HepG2 (cell line): ENCODE data around the gene MYO9A. TPM values are rescaled to one million over a fixed set of nuclear protein-coding genes. Genes with fewer than 3 reads are reported as not detected.

Source experiments
- CHD2 ChIP-seq: IDR thresholded peaks from 2 replicates; pipeline ENCODE4 v1.6.1; 2011; ENCODE audit warnings: low read depth, low read length, improper control_type of control experiment
- FOXM1 ChIP-seq: sonication (generic); formaldehyde crosslinking; IDR thresholded peaks from 2 replicates; pipeline ENCODE4 v1.5.0; 2020; ENCODE audit warnings: missing genetic modification reagents
- HNRNPK ChIP-seq: fragments of 200-400 bp; formaldehyde crosslinking; IDR thresholded peaks from 2 replicates; pipeline ENCODE4 v1.6.1; 2018; ENCODE audit warnings: low read length, low read depth, moderate library complexity, mild to moderate bottlenecking; ENCODE audit not compliant: poor library complexity, severe bottlenecking
- SMAD1 ChIP-seq: sonication (generic); formaldehyde crosslinking; IDR thresholded peaks from 2 replicates; pipeline ENCODE4 v1.4.0; 2020; ENCODE audit warnings: missing genetic modification reagents, low read depth, mild to moderate bottlenecking, borderline replicate concordance
- SOX13 ChIP-seq, 3 experiments: fragments of 450-650 bp in 1 of 3; sonication (generic) in 1 of 3; formaldehyde crosslinking in 1 of 3; IDR thresholded peaks in 2 of 3; conservative IDR thresholded peaks in 1 of 3; 2 replicates each; pipeline versions ENCODE4 v1.5.0 to v1.6.1; 2016 to 2020; ENCODE audit warnings: antibody characterized with exemption in 1 of 3, mild to moderate bottlenecking in 1 of 3, missing compliant biosample characterization in 1 of 3, missing genetic modification reagents in 1 of 3, moderate library complexity in 1 of 3
- SOX6 ChIP-seq, 2 experiments: fragments of 450-650 bp in 1 of 2; sonication (generic) in 1 of 2; formaldehyde crosslinking in 1 of 2; IDR thresholded peaks; 2 replicates each; pipeline versions ENCODE4 v1.4.0 to v1.6.1; 2017 to 2020; ENCODE audit warnings: antibody characterized with exemption in 1 of 2, mild to moderate bottlenecking in 1 of 2, missing genetic modification reagents in 1 of 2
- SPEN ChIP-seq: sonication (generic); formaldehyde crosslinking; IDR thresholded peaks from 2 replicates; pipeline ENCODE4 v1.5.1; 2020; ENCODE audit warnings: low read depth, mild to moderate bottlenecking, missing genetic modification reagents
- SRSF9 ChIP-seq: fragments of 200-400 bp; formaldehyde crosslinking; IDR thresholded peaks from 2 replicates; pipeline ENCODE4 v1.6.1; 2018; ENCODE audit warnings: borderline replicate concordance, mild to moderate bottlenecking, low read depth, low read length; ENCODE audit not compliant: insufficient read depth, poor library complexity, severe bottlenecking
- ZFP36L1 ChIP-seq: sonication (generic); formaldehyde crosslinking; IDR thresholded peaks from 2 replicates; pipeline ENCODE4 v1.8.0; 2022; ENCODE audit warnings: mild to moderate bottlenecking, missing genetic modification reagents, moderate library complexity
- ZMYM4 ChIP-seq: sonication (generic); formaldehyde crosslinking; IDR thresholded peaks from 2 replicates; pipeline ENCODE4 v1.8.1; 2023; ENCODE audit warnings: mild to moderate bottlenecking, missing genetic modification reagents
- ZNF354B ChIP-seq: sonication (generic); formaldehyde crosslinking; IDR thresholded peaks from 2 replicates; pipeline ENCODE4 v1.8.0; 2022; ENCODE audit warnings: mild to moderate bottlenecking, missing genetic modification reagents
- ZNF431 ChIP-seq: sonication (generic); formaldehyde crosslinking; IDR thresholded peaks from 2 replicates; pipeline ENCODE4 v1.9.0; 2022; ENCODE audit warnings: missing genetic modification reagents, low read depth, mild to moderate bottlenecking, borderline replicate concordance
- ZNF615 ChIP-seq: sonication (generic); formaldehyde crosslinking; IDR thresholded peaks from 2 replicates; pipeline ENCODE4 v1.5.0; 2020; ENCODE audit warnings: mild to moderate bottlenecking, missing genetic modification reagents, borderline replicate concordance
- ZNF780A ChIP-seq: sonication (generic); formaldehyde crosslinking; IDR thresholded peaks from 2 replicates; pipeline ENCODE4 v1.8.0; 2022; ENCODE audit warnings: mild to moderate bottlenecking, missing genetic modification reagents, moderate library complexity
- polyA plus RNA-seq, 8 experiments: library from polyadenylated mRNA; depleted of rRNA in 3 of 8; stranded (reverse) in 7 of 8; unstranded in 1 of 8; fragments of >200 nt; fragmentation: Illumina TruSeq in 4 of 8; extraction: Trizol in 4 of 8; gene quantifications; 2 replicates each; pipeline versions ENCODE4 v1.2.1 to v1.2.3, GENCODE V29; 2011 to 2016; ENCODE audit warnings: low read depth in 4 of 8, missing spikeins in 1 of 8, mixed read lengths in 1 of 8; ENCODE audit not compliant: insufficient read depth in 1 of 8
- total RNA-seq, 5 experiments: library from RNA; depleted of rRNA; stranded (reverse); fragments of >200 nt; fragmentation: Illumina TruSeq; extraction: Trizol; gene quantifications; 2 replicates each; pipeline ENCODE4 v1.2.3, GENCODE V29; 2016; ENCODE audit warnings: low read depth in 1 of 5
- TF ChIP-seq, protein P1 (sequence below): sonication (generic); formaldehyde crosslinking; IDR thresholded peaks from 2 replicates; pipeline ENCODE4 v1.5.1; 2020; ENCODE audit warnings: mild to moderate bottlenecking, missing genetic modification reagents, moderate library complexity
- TF ChIP-seq, protein P2 (sequence below): sonication (generic); formaldehyde crosslinking; IDR thresholded peaks from 2 replicates; pipeline ENCODE4 v1.5.0; 2020; ENCODE audit warnings: missing genetic modification reagents, mild to moderate bottlenecking, borderline replicate concordance
- TF ChIP-seq, protein P3 (sequence below): sonication (generic); formaldehyde crosslinking; IDR thresholded peaks from 2 replicates; pipeline ENCODE4 v1.4.0; 2020; ENCODE audit warnings: missing genetic modification reagents

Gene MYO9A
- total and polyA plus RNA-seq, 2 of the 13 experiments (the other 11 are each of a cell fraction or from before 2014, with no cell fraction given): 4.8 to 15.3 TPM

DNA sequence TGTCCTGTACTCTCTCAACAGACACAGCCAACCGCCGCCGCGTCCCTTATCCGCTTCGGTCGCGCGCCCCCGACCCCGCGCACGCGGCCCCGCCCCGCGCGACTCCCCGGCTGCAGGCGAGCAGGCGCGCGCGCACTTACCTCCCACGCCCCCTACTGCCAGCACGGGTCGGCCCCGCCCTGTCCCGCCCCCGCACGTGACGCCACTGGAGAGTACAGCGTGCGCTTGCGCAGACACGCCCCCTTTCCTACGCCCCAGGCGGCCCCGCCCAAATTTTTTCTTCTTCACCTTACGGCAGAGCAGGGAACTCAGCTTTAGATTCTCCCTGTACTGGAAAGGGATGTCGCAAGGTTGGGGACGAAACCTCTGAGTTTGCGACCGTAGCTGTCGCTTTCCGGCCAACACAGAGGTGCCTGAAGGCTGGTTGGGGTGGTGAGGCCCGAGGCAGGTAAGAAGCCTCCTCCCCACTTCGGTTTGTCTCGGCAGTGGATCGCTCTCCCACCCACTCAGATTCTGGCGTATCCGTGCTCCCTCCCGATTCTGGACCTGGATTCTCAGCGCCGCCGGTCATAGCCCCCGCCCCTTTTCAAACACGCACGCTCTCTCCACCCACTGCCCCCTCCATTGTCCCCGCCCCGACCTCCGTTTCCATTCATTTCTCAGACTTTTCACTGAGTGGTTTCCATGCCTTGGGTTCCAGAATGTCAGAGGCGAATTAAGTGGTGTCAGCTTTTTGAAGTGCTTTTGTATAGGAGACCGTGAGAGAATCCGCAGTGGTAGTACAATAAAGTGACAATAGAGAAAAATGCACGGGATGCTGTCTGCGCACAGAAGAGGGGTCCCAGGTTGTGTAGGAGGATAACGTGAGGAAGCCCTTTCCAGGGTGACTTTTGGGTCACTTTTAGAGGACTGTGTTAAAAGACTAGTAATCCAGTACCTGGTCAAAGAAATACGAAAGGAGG, at the start of gene MYO9A, which contains the start of gene SENP8 (continued):
- TF ChIP-seq, protein P1, sequence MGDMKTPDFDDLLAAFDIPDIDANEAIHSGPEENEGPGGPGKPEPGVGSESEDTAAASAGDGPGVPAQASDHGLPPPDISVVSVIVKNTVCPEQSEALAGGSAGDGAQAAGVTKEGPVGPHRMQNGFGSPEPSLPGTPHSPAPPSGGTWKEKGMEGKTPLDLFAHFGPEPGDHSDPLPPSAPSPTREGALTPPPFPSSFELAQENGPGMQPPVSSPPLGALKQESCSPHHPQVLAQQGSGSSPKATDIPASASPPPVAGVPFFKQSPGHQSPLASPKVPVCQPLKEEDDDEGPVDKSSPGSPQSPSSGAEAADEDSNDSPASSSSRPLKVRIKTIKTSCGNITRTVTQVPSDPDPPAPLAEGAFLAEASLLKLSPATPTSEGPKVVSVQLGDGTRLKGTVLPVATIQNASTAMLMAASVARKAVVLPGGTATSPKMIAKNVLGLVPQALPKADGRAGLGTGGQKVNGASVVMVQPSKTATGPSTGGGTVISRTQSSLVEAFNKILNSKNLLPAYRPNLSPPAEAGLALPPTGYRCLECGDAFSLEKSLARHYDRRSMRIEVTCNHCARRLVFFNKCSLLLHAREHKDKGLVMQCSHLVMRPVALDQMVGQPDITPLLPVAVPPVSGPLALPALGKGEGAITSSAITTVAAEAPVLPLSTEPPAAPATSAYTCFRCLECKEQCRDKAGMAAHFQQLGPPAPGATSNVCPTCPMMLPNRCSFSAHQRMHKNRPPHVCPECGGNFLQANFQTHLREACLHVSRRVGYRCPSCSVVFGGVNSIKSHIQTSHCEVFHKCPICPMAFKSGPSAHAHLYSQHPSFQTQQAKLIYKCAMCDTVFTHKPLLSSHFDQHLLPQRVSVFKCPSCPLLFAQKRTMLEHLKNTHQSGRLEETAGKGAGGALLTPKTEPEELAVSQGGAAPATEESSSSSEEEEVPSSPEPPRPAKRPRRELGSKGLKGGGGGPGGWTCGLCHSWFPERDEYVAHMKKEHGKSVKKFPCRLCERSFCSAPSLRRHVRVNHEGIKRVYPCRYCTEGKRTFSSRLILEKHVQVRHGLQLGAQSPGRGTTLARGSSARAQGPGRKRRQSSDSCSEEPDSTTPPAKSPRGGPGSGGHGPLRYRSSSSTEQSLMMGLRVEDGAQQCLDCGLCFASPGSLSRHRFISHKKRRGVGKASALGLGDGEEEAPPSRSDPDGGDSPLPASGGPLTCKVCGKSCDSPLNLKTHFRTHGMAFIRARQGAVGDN: peak; percentile 61
- TF ChIP-seq HNRNPK: no peak
- peak; percentile 76; the same call in 1 of the 2 replicates for TF ChIP-seq SMAD1 (CRISPR knock-in tag)
- no peak; the same call in 1 of the 2 replicates for TF ChIP-seq ZNF615 (CRISPR knock-in tag)
- no peak for TF ChIP-seq SRSF9
- TF ChIP-seq ZNF780A (CRISPR knock-in tag): no peak
- TF ChIP-seq, protein P2, sequence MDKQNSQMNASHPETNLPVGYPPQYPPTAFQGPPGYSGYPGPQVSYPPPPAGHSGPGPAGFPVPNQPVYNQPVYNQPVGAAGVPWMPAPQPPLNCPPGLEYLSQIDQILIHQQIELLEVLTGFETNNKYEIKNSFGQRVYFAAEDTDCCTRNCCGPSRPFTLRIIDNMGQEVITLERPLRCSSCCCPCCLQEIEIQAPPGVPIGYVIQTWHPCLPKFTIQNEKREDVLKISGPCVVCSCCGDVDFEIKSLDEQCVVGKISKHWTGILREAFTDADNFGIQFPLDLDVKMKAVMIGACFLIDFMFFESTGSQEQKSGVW (CRISPR knock-in tag): no peak
- TF ChIP-seq CHD2: 0 out of 2 replicates have a peak, but pooled peaks have one; percentile 5
- peak; percentile 16; the same call in 1 of the 2 replicates for TF ChIP-seq SPEN
- TF ChIP-seq ZNF354B (CRISPR knock-in tag): no peak
- TF ChIP-seq SOX6 (IDR thresholded peaks at IDR 0.05): no peak
- peak; percentile 23; the same call in 1 of the 2 replicates for TF ChIP-seq SOX6 (CRISPR knock-in tag; IDR thresholded peaks at IDR 0.05)
- TF ChIP-seq SOX13 (IDR thresholded peaks at IDR 0.05): 0 out of 2 replicates have a peak, but pooled peaks have one; percentile 24
- 0 out of 4 replicates have a peak, but pooled peaks of 1 of the 2 experiments have one; percentile 3 for TF ChIP-seq SOX13 (CRISPR knock-in tag; conservative IDR thresholded peaks at IDR 0.05 in 1 of 2, IDR thresholded peaks at IDR 0.05 in 1 of 2)
- TF ChIP-seq, protein P3, sequence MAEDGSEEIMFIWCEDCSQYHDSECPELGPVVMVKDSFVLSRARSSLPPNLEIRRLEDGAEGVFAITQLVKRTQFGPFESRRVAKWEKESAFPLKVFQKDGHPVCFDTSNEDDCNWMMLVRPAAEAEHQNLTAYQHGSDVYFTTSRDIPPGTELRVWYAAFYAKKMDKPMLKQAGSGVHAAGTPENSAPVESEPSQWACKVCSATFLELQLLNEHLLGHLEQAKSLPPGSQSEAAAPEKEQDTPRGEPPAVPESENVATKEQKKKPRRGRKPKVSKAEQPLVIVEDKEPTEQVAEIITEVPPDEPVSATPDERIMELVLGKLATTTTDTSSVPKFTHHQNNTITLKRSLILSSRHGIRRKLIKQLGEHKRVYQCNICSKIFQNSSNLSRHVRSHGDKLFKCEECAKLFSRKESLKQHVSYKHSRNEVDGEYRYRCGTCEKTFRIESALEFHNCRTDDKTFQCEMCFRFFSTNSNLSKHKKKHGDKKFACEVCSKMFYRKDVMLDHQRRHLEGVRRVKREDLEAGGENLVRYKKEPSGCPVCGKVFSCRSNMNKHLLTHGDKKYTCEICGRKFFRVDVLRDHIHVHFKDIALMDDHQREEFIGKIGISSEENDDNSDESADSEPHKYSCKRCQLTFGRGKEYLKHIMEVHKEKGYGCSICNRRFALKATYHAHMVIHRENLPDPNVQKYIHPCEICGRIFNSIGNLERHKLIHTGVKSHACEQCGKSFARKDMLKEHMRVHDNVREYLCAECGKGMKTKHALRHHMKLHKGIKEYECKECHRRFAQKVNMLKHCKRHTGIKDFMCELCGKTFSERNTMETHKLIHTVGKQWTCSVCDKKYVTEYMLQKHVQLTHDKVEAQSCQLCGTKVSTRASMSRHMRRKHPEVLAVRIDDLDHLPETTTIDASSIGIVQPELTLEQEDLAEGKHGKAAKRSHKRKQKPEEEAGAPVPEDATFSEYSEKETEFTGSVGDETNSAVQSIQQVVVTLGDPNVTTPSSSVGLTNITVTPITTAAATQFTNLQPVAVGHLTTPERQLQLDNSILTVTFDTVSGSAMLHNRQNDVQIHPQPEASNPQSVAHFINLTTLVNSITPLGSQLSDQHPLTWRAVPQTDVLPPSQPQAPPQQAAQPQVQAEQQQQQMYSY (CRISPR knock-in tag): no peak; the same call in 1 of the 2 replicates
- TF ChIP-seq FOXM1 (CRISPR knock-in tag): no peak
- TF ChIP-seq ZFP36L1 (CRISPR knock-in tag): no peak
- peak; percentile 63 for TF ChIP-seq ZMYM4 (CRISPR knock-in tag)
- TF ChIP-seq ZNF431: peak; percentile 59; the same call in 1 of the 2 replicates
